Lower leg skin (tissue), 3 donors: ENCODE measurements around the gene PLCXD1.
"Not testable (repeated sequence)": the region's sequence is repeated elsewhere in the genome, so short reads cannot be mapped to it uniquely, and the experiment has no call there.

Source experiments
- CTCF ChIP-seq, 3 donors: fragments of 450-650 bp; IDR thresholded peaks; one replicate each; pipeline ENCODE4 v1.5.1; 2016; ENCODE audit warnings: antibody characterized with exemption in 3 of 3, mild to moderate bottlenecking in 3 of 3, moderate library complexity in 2 of 3
- POLR2A ChIP-seq, 2 donors: fragments of 450-650 bp; IDR thresholded peaks; one replicate each; pipeline ENCODE4 v1.6.1; 2016 to 2017; ENCODE audit warnings: antibody characterized with exemption in 2 of 2, mild to moderate bottlenecking in 1 of 2, moderate library complexity in 1 of 2

- TF ChIP-seq CTCF, POLR2A (IDR thresholded peaks at IDR 0.05): not testable (repeated sequence)
Measured at GRCh38 chrX:231637-232277, 49.4 kb upstream of the PLCXD1 start.
